ENCODE measurements around the gene PODXL2. TPM values are rescaled to one million over a fixed set of nuclear protein-coding genes. Genes with fewer than 3 reads are reported as not detected.

The PODXL2 gene, protein sequence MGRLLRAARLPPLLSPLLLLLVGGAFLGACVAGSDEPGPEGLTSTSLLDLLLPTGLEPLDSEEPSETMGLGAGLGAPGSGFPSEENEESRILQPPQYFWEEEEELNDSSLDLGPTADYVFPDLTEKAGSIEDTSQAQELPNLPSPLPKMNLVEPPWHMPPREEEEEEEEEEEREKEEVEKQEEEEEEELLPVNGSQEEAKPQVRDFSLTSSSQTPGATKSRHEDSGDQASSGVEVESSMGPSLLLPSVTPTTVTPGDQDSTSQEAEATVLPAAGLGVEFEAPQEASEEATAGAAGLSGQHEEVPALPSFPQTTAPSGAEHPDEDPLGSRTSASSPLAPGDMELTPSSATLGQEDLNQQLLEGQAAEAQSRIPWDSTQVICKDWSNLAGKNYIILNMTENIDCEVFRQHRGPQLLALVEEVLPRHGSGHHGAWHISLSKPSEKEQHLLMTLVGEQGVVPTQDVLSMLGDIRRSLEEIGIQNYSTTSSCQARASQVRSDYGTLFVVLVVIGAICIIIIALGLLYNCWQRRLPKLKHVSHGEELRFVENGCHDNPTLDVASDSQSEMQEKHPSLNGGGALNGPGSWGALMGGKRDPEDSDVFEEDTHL
- 33.6 to 38.8 TPM (median 37.8 TPM) in 3 replicates for total RNA-seq (2021)
- percentile 53 among the genes with signal in this experiment for Bru-seq, nascent RNA
- long read RNA-seq, experiment 1, transcript PODXL2-201 (8 exons, 2,186 nt): major isoform, 230 of 286 reads
- long read RNA-seq, experiment 1, partial matches to known transcripts: 42 of 286 reads
- long read RNA-seq, experiment 1, other reads (novel, unspliced or antisense): 14 of 286 reads
- long read RNA-seq, experiment 2, transcript PODXL2-201 (8 exons, 2,186 nt): major isoform, 21 of 57 reads
- long read RNA-seq, experiment 2, partial matches to known transcripts: 23 of 57 reads
- long read RNA-seq, experiment 2, other reads (novel, unspliced or antisense): 13 of 57 reads
- long read RNA-seq, experiment 3, partial matches to known transcripts: 2 of 3 reads
- long read RNA-seq, experiment 3, other reads (novel, unspliced or antisense): 1 of 3 reads

- ChIA-PET CTCF (interaction anchor here (1.0 to 2.7 kb wide), 2 partner anchors 50 to 54 kb away, joined by 3 to 6 read pairs; no protein-coding TSS in a partner anchor), POLR2A (no interaction called here)
- DNase-seq (ENCODE audit: low spot score) (peak; percentile 59), ATAC-seq (peak; percentile 89)
- H3K4me1 Mint-ChIP-seq: peaks cover 31% of the 10 kb centered on the region
- no peak within 1 kb of the TSS for H3K27ac Mint-ChIP-seq
- H3K4me3 Mint-ChIP-seq: peak within 1 kb of the TSS; percentile 70
- peaks cover 50% of the 10 kb centered on the region for H3K27me3 Mint-ChIP-seq (ENCODE audit: low read depth)
- H3K36me3 Mint-ChIP-seq: no peaks in the 10 kb centered on the region
- H3K9me3 Mint-ChIP-seq: 0 out of 2 replicates have a peak, but pooled peaks cover 4% of the 10 kb centered on the region
- TF ChIP-seq SMAD4 (CRISPR knock-in tag; IDR thresholded peaks at IDR 0.05): no peak
- TF ChIP-seq, protein P1, sequence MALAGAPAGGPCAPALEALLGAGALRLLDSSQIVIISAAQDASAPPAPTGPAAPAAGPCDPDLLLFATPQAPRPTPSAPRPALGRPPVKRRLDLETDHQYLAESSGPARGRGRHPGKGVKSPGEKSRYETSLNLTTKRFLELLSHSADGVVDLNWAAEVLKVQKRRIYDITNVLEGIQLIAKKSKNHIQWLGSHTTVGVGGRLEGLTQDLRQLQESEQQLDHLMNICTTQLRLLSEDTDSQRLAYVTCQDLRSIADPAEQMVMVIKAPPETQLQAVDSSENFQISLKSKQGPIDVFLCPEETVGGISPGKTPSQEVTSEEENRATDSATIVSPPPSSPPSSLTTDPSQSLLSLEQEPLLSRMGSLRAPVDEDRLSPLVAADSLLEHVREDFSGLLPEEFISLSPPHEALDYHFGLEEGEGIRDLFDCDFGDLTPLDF (CRISPR knock-in tag; IDR thresholded peaks at IDR 0.05): peak; percentile 78
- TF ChIP-seq NR2C2 (CRISPR knock-in tag; IDR thresholded peaks at IDR 0.05): peak; percentile 64
- peak; percentile 90; the same call in 1 of the 2 replicates for TF ChIP-seq TEAD1 (CRISPR knock-in tag; IDR thresholded peaks at IDR 0.05)
- TF ChIP-seq, protein P2, sequence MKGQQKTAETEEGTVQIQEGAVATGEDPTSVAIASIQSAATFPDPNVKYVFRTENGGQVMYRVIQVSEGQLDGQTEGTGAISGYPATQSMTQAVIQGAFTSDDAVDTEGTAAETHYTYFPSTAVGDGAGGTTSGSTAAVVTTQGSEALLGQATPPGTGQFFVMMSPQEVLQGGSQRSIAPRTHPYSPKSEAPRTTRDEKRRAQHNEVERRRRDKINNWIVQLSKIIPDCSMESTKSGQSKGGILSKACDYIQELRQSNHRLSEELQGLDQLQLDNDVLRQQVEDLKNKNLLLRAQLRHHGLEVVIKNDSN (CRISPR knock-in tag; IDR thresholded peaks at IDR 0.05): peak; percentile 65; the same call in 1 of the 2 replicates
- TF ChIP-seq FOXP1 (CRISPR knock-in tag; IDR thresholded peaks at IDR 0.05; ENCODE audit: borderline replicate concordance): peak; percentile 93; the same call in 1 of the 2 replicates
- TF ChIP-seq, protein P3, sequence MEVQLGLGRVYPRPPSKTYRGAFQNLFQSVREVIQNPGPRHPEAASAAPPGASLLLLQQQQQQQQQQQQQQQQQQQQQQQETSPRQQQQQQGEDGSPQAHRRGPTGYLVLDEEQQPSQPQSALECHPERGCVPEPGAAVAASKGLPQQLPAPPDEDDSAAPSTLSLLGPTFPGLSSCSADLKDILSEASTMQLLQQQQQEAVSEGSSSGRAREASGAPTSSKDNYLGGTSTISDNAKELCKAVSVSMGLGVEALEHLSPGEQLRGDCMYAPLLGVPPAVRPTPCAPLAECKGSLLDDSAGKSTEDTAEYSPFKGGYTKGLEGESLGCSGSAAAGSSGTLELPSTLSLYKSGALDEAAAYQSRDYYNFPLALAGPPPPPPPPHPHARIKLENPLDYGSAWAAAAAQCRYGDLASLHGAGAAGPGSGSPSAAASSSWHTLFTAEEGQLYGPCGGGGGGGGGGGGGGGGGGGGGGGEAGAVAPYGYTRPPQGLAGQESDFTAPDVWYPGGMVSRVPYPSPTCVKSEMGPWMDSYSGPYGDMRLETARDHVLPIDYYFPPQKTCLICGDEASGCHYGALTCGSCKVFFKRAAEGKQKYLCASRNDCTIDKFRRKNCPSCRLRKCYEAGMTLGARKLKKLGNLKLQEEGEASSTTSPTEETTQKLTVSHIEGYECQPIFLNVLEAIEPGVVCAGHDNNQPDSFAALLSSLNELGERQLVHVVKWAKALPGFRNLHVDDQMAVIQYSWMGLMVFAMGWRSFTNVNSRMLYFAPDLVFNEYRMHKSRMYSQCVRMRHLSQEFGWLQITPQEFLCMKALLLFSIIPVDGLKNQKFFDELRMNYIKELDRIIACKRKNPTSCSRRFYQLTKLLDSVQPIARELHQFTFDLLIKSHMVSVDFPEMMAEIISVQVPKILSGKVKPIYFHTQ (CRISPR knock-in tag; IDR thresholded peaks at IDR 0.05): no peak
- TF ChIP-seq JUN (CRISPR knock-in tag; IDR thresholded peaks at IDR 0.05): peak; percentile 75; the same call in 1 of the 2 replicates
- peak; percentile 89 for TF ChIP-seq ZNF232 (CRISPR knock-in tag; IDR thresholded peaks at IDR 0.05)
- TF ChIP-seq CREB1 (CRISPR knock-in tag; IDR thresholded peaks at IDR 0.05): peak; percentile 87
- peak; percentile 62; the same call in 1 of the 2 replicates for TF ChIP-seq MYBL2 (CRISPR knock-in tag; IDR thresholded peaks at IDR 0.05)
- no peak for TF ChIP-seq ZSCAN18 (CRISPR knock-in tag; IDR thresholded peaks at IDR 0.05)
- TF ChIP-seq SMAD3 (CRISPR knock-in tag; IDR thresholded peaks at IDR 0.05; ENCODE audit: borderline replicate concordance): 0 out of 2 replicates have a peak, but pooled peaks have one; percentile 65
- TF ChIP-seq CBFB (CRISPR knock-in tag; IDR thresholded peaks at IDR 0.05; ENCODE audit: low read depth): peak; percentile 78; the same call in 1 of the 2 replicates
- TF ChIP-seq GRHL2 (CRISPR knock-in tag; IDR thresholded peaks at IDR 0.05; ENCODE audit: insufficient replicate concordance, severe bottlenecking): no peak
- peak; percentile 71 for TF ChIP-seq NFYB (CRISPR knock-in tag; conservative IDR thresholded peaks at IDR 0.05; ENCODE audit: low read depth)
- no peak for TF ChIP-seq PRRX2 (CRISPR knock-in tag; IDR thresholded peaks at IDR 0.05)
- peak; percentile 90; the same call in 1 of the 2 replicates for TF ChIP-seq RELA (CRISPR knock-in tag; IDR thresholded peaks at IDR 0.05; ENCODE audit: borderline replicate concordance)
- TF ChIP-seq ZBTB21 (CRISPR knock-in tag; IDR thresholded peaks at IDR 0.05; ENCODE audit: borderline replicate concordance): peak; percentile 91
- TF ChIP-seq, protein P4, sequence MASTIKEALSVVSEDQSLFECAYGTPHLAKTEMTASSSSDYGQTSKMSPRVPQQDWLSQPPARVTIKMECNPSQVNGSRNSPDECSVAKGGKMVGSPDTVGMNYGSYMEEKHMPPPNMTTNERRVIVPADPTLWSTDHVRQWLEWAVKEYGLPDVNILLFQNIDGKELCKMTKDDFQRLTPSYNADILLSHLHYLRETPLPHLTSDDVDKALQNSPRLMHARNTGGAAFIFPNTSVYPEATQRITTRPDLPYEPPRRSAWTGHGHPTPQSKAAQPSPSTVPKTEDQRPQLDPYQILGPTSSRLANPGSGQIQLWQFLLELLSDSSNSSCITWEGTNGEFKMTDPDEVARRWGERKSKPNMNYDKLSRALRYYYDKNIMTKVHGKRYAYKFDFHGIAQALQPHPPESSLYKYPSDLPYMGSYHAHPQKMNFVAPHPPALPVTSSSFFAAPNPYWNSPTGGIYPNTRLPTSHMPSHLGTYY (CRISPR knock-in tag; IDR thresholded peaks at IDR 0.05): no peak
- TF ChIP-seq TEAD4 (CRISPR knock-in tag; IDR thresholded peaks at IDR 0.05): 0 out of 2 replicates have a peak, but pooled peaks have one; percentile 29
Measured at GRCh38 chr3:127628788-127629466, at the start of gene PODXL2. PODXL2 (plus strand) TSS chr3:127629185; CDS start chr3:127629220, 35 bp downstream.
